ENCODE data around the gene TACR1. TPM values are rescaled to one million over a fixed set of nuclear protein-coding genes. Genes with fewer than 3 reads are reported as not detected.

TACR1 gene
- total and polyA plus RNA-seq, 2 of the 13 experiments (the other 11 are each of a cell fraction or from before 2014, with no cell fraction given): not detected

- WGBS (ENCODE audit: low lambda C conversion rate): 63% methylated on average over 1 of the region's 1 CpG
- no peak overlapping the region for H3K4me2 ChIP-seq (ENCODE audit: low read depth, low read length)
- H3K27me3 ChIP-seq (ENCODE audit: control insufficient read depth in 1 of 2, insufficient read depth in 2 of 2, low read length in 2 of 2): no peaks in the 10 kb centered on the region
- H3K27ac ChIP-seq (ENCODE audit: extremely low read length, insufficient read depth, low read length): no peak overlapping the region
- in situ Hi-C loops (cut with HindIII; ENCODE audit: extremely low pct_ligation_motif_present, low pct_unique_long_range_greater_than_20kb) (no loop called here), intact Hi-C loops (cut with micrococcal nuclease; ENCODE audit: unreplicated experiment) (loop anchor here (1.0 kb wide), 1 partner anchor 160 kb away; no protein-coding TSS in a partner anchor)
- ATAC-seq: peak; percentile 82
- H3K79me2 ChIP-seq (ENCODE audit: insufficient read depth, low read length): no peaks in the 10 kb centered on the region
- no peaks in the 10 kb centered on the region for H3K9me3 ChIP-seq (ENCODE audit: low read length)
- ChIA-PET CTCF (ENCODE audit: low intra/inter-chr PET ratio, low total read pairs) (no interaction called here), POLR2A (no interaction called here)
- no peak overlapping the region for H3K9ac ChIP-seq (ENCODE audit: insufficient read depth, low read depth, low read length)
- H3K4me1 ChIP-seq (ENCODE audit: insufficient read depth, low read length): no peaks in the 10 kb centered on the region
- no peak overlapping the region for H2AFZ ChIP-seq (ENCODE audit: low read length)
- H4K20me1 ChIP-seq (ENCODE audit: insufficient read depth, low read length): no peaks in the 10 kb centered on the region
- no peak for FAIRE-seq
- no peak for DNase-seq (ENCODE audit: low spot score)
- no peak overlapping the region for H3K4me3 ChIP-seq (replicated peaks in 1 of 3; ENCODE audit: insufficient read depth in 1 of 3, low read depth in 2 of 3, low read length in 3 of 3)
- no peaks in the 10 kb centered on the region for H3K36me3 ChIP-seq (replicated peaks in 1 of 2; ENCODE audit: control insufficient read depth in 1 of 2, insufficient read depth in 2 of 2, low read length in 2 of 2)
- no TSS peak for BruUV-seq (replicated peaks)
- TF ChIP-seq ATF1 (CRISPR knock-in tag; IDR thresholded peaks at IDR 0.05) (no peak), SMC3 (IDR thresholded peaks at IDR 0.05; ENCODE audit: low read length) (0 out of 2 replicates have a peak, but pooled peaks have one; percentile 12), ARNT (IDR thresholded peaks at IDR 0.05) (no peak), PAWR (CRISPR knock-in tag; IDR thresholded peaks at IDR 0.05; ENCODE audit: borderline replicate concordance) (no peak), MAFF (IDR thresholded peaks at IDR 0.05; ENCODE audit: low read depth, low read length) (0 out of 2 replicates have a peak, but pooled peaks have one; percentile 27), ZNF749 (CRISPR knock-in tag; IDR thresholded peaks at IDR 0.05; ENCODE audit: borderline replicate concordance) (no peak), CSRNP1 (CRISPR knock-in tag; IDR thresholded peaks at IDR 0.05) (no peak), AFF4 (CRISPR knock-in tag; IDR thresholded peaks at IDR 0.05) (no peak), ARHGAP35 (CRISPR knock-in tag; IDR thresholded peaks at IDR 0.05; ENCODE audit: borderline replicate concordance) (no peak), MAFG (CRISPR knock-in tag; IDR thresholded peaks at IDR 0.05) (no peak), ZNF574 (CRISPR knock-in tag; IDR thresholded peaks at IDR 0.05) (no peak), ZNF7 (CRISPR knock-in tag; IDR thresholded peaks at IDR 0.05) (no peak), RBAK (CRISPR knock-in tag; IDR thresholded peaks at IDR 0.05) (no peak), EHMT2 (IDR thresholded peaks at IDR 0.05; ENCODE audit: borderline replicate concordance, low read depth, low read length) (no peak), FOXM1 (CRISPR knock-in tag; IDR thresholded peaks at IDR 0.05) (no peak), TBP (CRISPR knock-in tag; IDR thresholded peaks at IDR 0.05) (no peak), ZNF644 (CRISPR knock-in tag; IDR thresholded peaks at IDR 0.05; ENCODE audit: low read depth) (no peak), ZNF101 (CRISPR knock-in tag; IDR thresholded peaks at IDR 0.05; ENCODE audit: borderline replicate concordance, low read depth) (no peak), CHD4 (IDR thresholded peaks at IDR 0.05; ENCODE audit: borderline replicate concordance, low read length) (no peak), RAD21 (CRISPR knock-in tag; IDR thresholded peaks at IDR 0.05) (peak; percentile 52; the same call in 1 of the 2 replicates)
Observed at GRCh38 chr2:75130171-75130570, 69.1 kb downstream of the TACR1 start.
